SK-N-SH (cell line): Measurements from ENCODE around the gene FREY1.

Experiments used
- CTCF ChIP-seq: fragments of 200-600 bp; sonication (generic); IDR thresholded peaks from 2 replicates; pipeline ENCODE4 v1.6.1; 2017; ENCODE audit warnings: antibody characterized with exemption, mild to moderate bottlenecking, moderate library complexity
- GATA2 ChIP-seq: sonication (generic); formaldehyde crosslinking; IDR thresholded peaks from 2 replicates; pipeline ENCODE4 v1.5.0; 2020; ENCODE audit warnings: mild to moderate bottlenecking, missing genetic modification reagents
- POLR2AphosphoS5 ChIP-seq: IDR thresholded peaks from 2 replicates; pipeline ENCODE4 v1.6.1; 2012; ENCODE audit warnings: low read depth, low read length
- REST ChIP-seq: IDR thresholded peaks from 2 replicates; pipeline ENCODE4 v1.6.1; 2012; ENCODE audit warnings: mild to moderate bottlenecking, low read depth, low read length, moderate library complexity
- SMC3 ChIP-seq: IDR thresholded peaks from 2 replicates; pipeline ENCODE4 v1.6.1; 2012; ENCODE audit warnings: low read depth, low read length, improper control_type of control experiment
- TCF12 ChIP-seq: IDR thresholded peaks from 2 replicates; pipeline ENCODE4 v1.4.0; 2012
- TEAD4 ChIP-seq: IDR thresholded peaks from 2 replicates; pipeline ENCODE4 v1.4.0; 2012; ENCODE audit warnings: mild to moderate bottlenecking, borderline replicate concordance; ENCODE audit not compliant: insufficient read depth

- TF ChIP-seq CTCF (no peak), REST (no peak), POLR2AphosphoS5 (no peak), GATA2 (CRISPR knock-in tag) (no peak), SMC3 (no peak), TEAD4 (no peak), TCF12 (no peak)
These were observed 17.2 kb upstream of the FREY1 start for GRCh38 chr11:45924036-45924915.
